Activated CD4-positive, alpha-beta memory T cell treated with anti-CD3 and anti-CD28 coated beads for 36 hours (primary cell): ENCODE measurements around the gene KNDC1. TPM values are rescaled to one million over a fixed set of nuclear protein-coding genes. Genes with fewer than 3 reads are reported as not detected.
"Not testable (repeated sequence)": the region's sequence is repeated elsewhere in the genome, so short reads cannot be mapped to it uniquely, and the experiment has no call there.

Experiments used
- CTCF ChIA-PET: fragments of 350-600 bp; sonication (Branson Sonifier 250); formaldehyde crosslinking; loops from one replicate; lab custom pipeline; 2021; ENCODE audit warnings: antibody characterized with exemption, inconsistent platforms; lab: Charles Lee
- POLR2A ChIA-PET: fragments of 350-600 bp; sonication (Branson Sonifier 250); formaldehyde crosslinking; loops from one replicate; lab custom pipeline; 2021; ENCODE audit warnings: antibody characterized with exemption; lab: Charles Lee
- DNase-seq: peaks from one replicate; pipeline ENCODE4 v3.0.0-alpha.2; 2020
- H3K27ac Mint-ChIP-seq: one replicate; pipeline ENCODE4 v1.8.0; 2021; ENCODE audit warnings: mixed read lengths
- H3K27me3 Mint-ChIP-seq: one replicate; pipeline ENCODE4 v1.8.0; 2021; ENCODE audit warnings: mixed read lengths
- H3K36me3 Mint-ChIP-seq: one replicate; pipeline ENCODE4 v1.8.0; 2021; ENCODE audit warnings: mixed read lengths
- H3K4me1 Mint-ChIP-seq: one replicate; pipeline ENCODE4 v1.8.0; 2021; ENCODE audit warnings: low read depth, mixed read lengths
- H3K4me3 Mint-ChIP-seq: one replicate; pipeline ENCODE4 v1.8.0; 2021; ENCODE audit warnings: mild to moderate bottlenecking, mixed read lengths
- H3K9me3 Mint-ChIP-seq: one replicate; pipeline ENCODE4 v1.8.0; 2021; ENCODE audit warnings: mixed read lengths
- intact Hi-C: fragments of 100-400 bp; cut with micrococcal nuclease; formaldehyde crosslinking; loops from one replicate; pipeline ENCODE4 v1.15.1; 2023
- total RNA-seq, 2 experiments: library from RNA; stranded (reverse); gene quantifications; one replicate each; pipeline ENCODE4 v1.2.3, GENCODE V29; 2021

KNDC1 gene
- total RNA-seq, 2 experiments from 2014 or later: 0.17 to 0.70 TPM

- peaks cover 5% of the 10 kb centered on the region for H3K36me3 Mint-ChIP-seq
- DNase-seq: no peak
- H3K27me3 Mint-ChIP-seq: peaks cover 30% of the 10 kb centered on the region
- intact Hi-C loops: no loop called here
- H3K27ac Mint-ChIP-seq: no peak overlapping the region
- ChIA-PET CTCF (interaction anchor here (1.3 kb wide), 1 partner anchor 179 kb away, joined by 3 read pairs; no protein-coding TSS in a partner anchor), POLR2A (no interaction called here)
- H3K4me3 Mint-ChIP-seq: no peak overlapping the region
- H3K9me3 Mint-ChIP-seq: peaks cover 12% of the 10 kb centered on the region
- H3K4me1 Mint-ChIP-seq: no peaks in the 10 kb centered on the region
Observed at GRCh38 chr10:133150656-133151055, 9.4 kb upstream of the KNDC1 start.

- H3K4me1 Mint-ChIP-seq, CTCF ChIA-PET, H3K4me3 Mint-ChIP-seq, H3K27ac Mint-ChIP-seq, H3K36me3 Mint-ChIP-seq, intact Hi-C loops, POLR2A ChIA-PET, DNase-seq: not testable (repeated sequence)
- peaks cover 30% of the 10 kb centered on the region for H3K27me3 Mint-ChIP-seq
- peaks cover 12% of the 10 kb centered on the region for H3K9me3 Mint-ChIP-seq
Observed at GRCh38 chr10:133151071-133151470, 8.9 kb upstream of the KNDC1 start.

GRCh38 chr10:133151543-133151972, 8.5 kb upstream of the KNDC1 start:
- H3K4me3 Mint-ChIP-seq: no peak overlapping the region
- peaks cover 12% of the 10 kb centered on the region for H3K9me3 Mint-ChIP-seq
- no peak for DNase-seq
- ChIA-PET POLR2A (no interaction called here), CTCF (no interaction called here)
- peaks cover 5% of the 10 kb centered on the region for H3K36me3 Mint-ChIP-seq
- H3K27ac Mint-ChIP-seq: no peak overlapping the region
- H3K27me3 Mint-ChIP-seq: peaks cover 26% of the 10 kb centered on the region
- H3K4me1 Mint-ChIP-seq: no peaks in the 10 kb centered on the region
- intact Hi-C loops: no loop called here

GRCh38 chr10:133154411-133154810, 5.6 kb upstream of the KNDC1 start:
- Mint-ChIP-seq H3K27ac (no peak overlapping the region), H3K9me3 (peaks cover 2% of the 10 kb centered on the region), H3K4me3 (no peak overlapping the region), H3K4me1 (no peaks in the 10 kb centered on the region), H3K27me3 (peaks cover 9% of the 10 kb centered on the region), H3K36me3 (no peaks in the 10 kb centered on the region)
- ChIA-PET CTCF (interaction anchor here (1.6 kb wide), 1 partner anchor 11 kb away, joined by 6 read pairs; no protein-coding TSS in a partner anchor), POLR2A (no interaction called here)
- intact Hi-C loops: no loop called here
- DNase-seq: no peak

GRCh38 chr10:133154996-133155778, 4.8 kb upstream of the KNDC1 start:
- DNase-seq: no peak
- ChIA-PET POLR2A (no interaction called here), CTCF (no interaction called here)
- intact Hi-C loops: no loop called here
- H3K4me3 Mint-ChIP-seq: no peak overlapping the region
- no peaks in the 10 kb centered on the region for H3K36me3 Mint-ChIP-seq
- H3K27me3 Mint-ChIP-seq: peaks cover 2% of the 10 kb centered on the region
- no peaks in the 10 kb centered on the region for H3K4me1 Mint-ChIP-seq
- no peaks in the 10 kb centered on the region for H3K9me3 Mint-ChIP-seq
- H3K27ac Mint-ChIP-seq: no peak overlapping the region

GRCh38 chr10:133156674-133157579, 3.1 kb upstream of the KNDC1 start:
- DNase-seq: no peak
- ChIA-PET CTCF (no interaction called here), POLR2A (no interaction called here)
- Mint-ChIP-seq H3K4me3 (no peak overlapping the region), H3K9me3 (no peaks in the 10 kb centered on the region), H3K36me3 (no peaks in the 10 kb centered on the region), H3K27ac (no peak overlapping the region), H3K27me3 (no peaks in the 10 kb centered on the region), H3K4me1 (no peaks in the 10 kb centered on the region)
- intact Hi-C loops: no loop called here

GRCh38 chr10:133157662-133158436, 2.2 kb upstream of the KNDC1 start:
- ChIA-PET POLR2A (interaction anchor here (1.6 kb wide), 1 partner anchor 101 kb away, joined by 4 read pairs; no protein-coding TSS in a partner anchor), CTCF (interaction anchor here (1.2 kb wide), 1 partner anchor 11 kb away, joined by 3 read pairs; no protein-coding TSS in a partner anchor)
- no peak overlapping the region for H3K4me3 Mint-ChIP-seq
- H3K9me3 Mint-ChIP-seq: no peaks in the 10 kb centered on the region
- no peaks in the 10 kb centered on the region for H3K4me1 Mint-ChIP-seq
- intact Hi-C loops: no loop called here
- no peak for DNase-seq
- H3K36me3 Mint-ChIP-seq: no peaks in the 10 kb centered on the region
- H3K27ac Mint-ChIP-seq: no peak overlapping the region
- H3K27me3 Mint-ChIP-seq: peaks cover 3% of the 10 kb centered on the region

- H3K4me1 Mint-ChIP-seq: no peaks in the 10 kb centered on the region
- ChIA-PET CTCF (interaction anchor here (1.2 kb wide), 1 partner anchor 12 kb away, joined by 3 read pairs; no protein-coding TSS in a partner anchor), POLR2A (interaction anchor here (1.6 kb wide), 1 partner anchor 101 kb away, joined by 4 read pairs; no protein-coding TSS in a partner anchor)
- intact Hi-C loops: no loop called here
- no peak overlapping the region for H3K27ac Mint-ChIP-seq
- no peaks in the 10 kb centered on the region for H3K36me3 Mint-ChIP-seq
- H3K27me3 Mint-ChIP-seq: peaks cover 5% of the 10 kb centered on the region
- no peak overlapping the region for H3K4me3 Mint-ChIP-seq
- H3K9me3 Mint-ChIP-seq: no peaks in the 10 kb centered on the region
- DNase-seq: no peak
Observed at GRCh38 chr10:133158437-133158755, 1.6 kb upstream of the KNDC1 start.

- intact Hi-C loops: no loop called here
- ChIA-PET CTCF (interaction anchor here (0.6 to 1.2 kb wide), 2 partner anchors 12 to 64 kb away, joined by 3 read pairs; no protein-coding TSS in a partner anchor), POLR2A (interaction anchor here (1.6 kb wide), 1 partner anchor 100 kb away, joined by 4 read pairs; no protein-coding TSS in a partner anchor)
- no peak for DNase-seq
- Mint-ChIP-seq H3K4me3 (no peak overlapping the region), H3K9me3 (no peaks in the 10 kb centered on the region), H3K4me1 (no peaks in the 10 kb centered on the region), H3K36me3 (no peaks in the 10 kb centered on the region), H3K27me3 (peaks cover 5% of the 10 kb centered on the region), H3K27ac (no peak overlapping the region)
Observed at GRCh38 chr10:133158756-133159610, 1.0 kb upstream of the KNDC1 start.

- Mint-ChIP-seq H3K27me3 (peaks cover 5% of the 10 kb centered on the region), H3K27ac (no peak overlapping the region), H3K4me3 (no peak overlapping the region), H3K9me3 (no peaks in the 10 kb centered on the region), H3K4me1 (no peaks in the 10 kb centered on the region), H3K36me3 (no peaks in the 10 kb centered on the region)
- intact Hi-C loops: no loop called here
- no peak for DNase-seq
- ChIA-PET CTCF (interaction anchor here (0.6 kb wide), 1 partner anchor 65 kb away, joined by 3 read pairs; no protein-coding TSS in a partner anchor), POLR2A (interaction anchor here (1.6 kb wide), 1 partner anchor 100 kb away, joined by 4 read pairs; no protein-coding TSS in a partner anchor)
Observed at GRCh38 chr10:133159611-133159949, 439 bp upstream of the KNDC1 start.
